Gastrocnemius medialis (tissue), 4 donors: ENCODE measurements around the gene CUX1. TPM values are rescaled to one million over a fixed set of nuclear protein-coding genes. Genes with fewer than 3 reads are reported as not detected.

Experiments used
- ATAC-seq, 2 donors: fragments of 150-250 bp; one replicate each; pipeline ENCODE4 v1.9.1; 2016
- DNase-seq, 2 donors: peaks; one replicate each; pipeline ENCODE4 v3.0.0-alpha.2; 2019
- H3K27ac ChIP-seq, 4 donors: fragments of 200-600 bp; sonication (generic); 1 replicate in 1 of 4; 2 replicates in 3 of 4; pipeline ENCODE4 v1.5.1; 2016 to 2018; ENCODE audit warnings: mild to moderate bottlenecking in 2 of 4, moderate library complexity in 1 of 4
- H3K27me3 ChIP-seq, 3 donors: fragments of 200-600 bp; sonication (generic) in 2 of 3; 1 replicate in 1 of 3; 2 replicates in 2 of 3; pipeline versions ENCODE4 v1.5.1 to v1.6.0; 2016 to 2019; ENCODE audit warnings: mild to moderate bottlenecking in 1 of 3, moderate library complexity in 1 of 3
- H3K36me3 ChIP-seq, 2 donors: fragments of 200-600 bp; sonication (generic) in 1 of 2; one replicate each; pipeline ENCODE4 v1.5.1; 2017 to 2018
- H3K4me1 ChIP-seq, 2 donors: fragments of 200-600 bp; sonication (generic) in 1 of 2; one replicate each; pipeline ENCODE4 v1.5.1; 2016 to 2017; ENCODE audit warnings: mild to moderate bottlenecking in 2 of 2
- H3K4me3 ChIP-seq, 4 donors: fragments of 200-600 bp; sonication (generic) in 3 of 4; 1 replicate in 1 of 4; 2 replicates in 3 of 4; pipeline ENCODE4 v1.5.1; 2016 to 2019; ENCODE audit warnings: mild to moderate bottlenecking in 2 of 4
- H3K9me3 ChIP-seq, 3 donors: fragments of 200-600 bp; sonication (generic) in 2 of 3; 1 replicate in 1 of 3; 2 replicates in 2 of 3; pipeline ENCODE4 v1.5.1; 2016 to 2019
- POLR2A ChIP-seq, 2 donors: fragments of 450-650 bp; IDR thresholded peaks; one replicate each; pipeline ENCODE4 v1.6.1; 2017; ENCODE audit warnings: antibody characterized with exemption in 2 of 2, mild to moderate bottlenecking in 2 of 2, moderate library complexity in 2 of 2
- in situ Hi-C, 4 donors: fragments of 200-750 bp; cut with MboI; loops; one replicate each; pipeline versions ENCODE4 v1.15.0 to v1.8.0; 2017; ENCODE audit warnings: low sequenced_read_pairs in 4 of 4
- intact Hi-C: fragments of 100-400 bp; cut with DNase I; formaldehyde crosslinking; loops from one replicate; pipeline ENCODE4 v1.15.1; 2023; ENCODE audit warnings: low total_unique reads
- total RNA-seq, 4 donors: library from RNA; depleted of rRNA; stranded (reverse); fragments of >200 nt; gene quantifications; one replicate each; pipeline versions ENCODE4 v1.1.0 to v1.2.3, GENCODE V29; 2016
- TF ChIP-seq, protein P1 (sequence below), 5 experiments: fragments of 450-650 bp in 3 of 5; fragments of 200-600 bp in 2 of 5; sonication (generic) in 2 of 5; IDR thresholded peaks in 4 of 5; conservative IDR thresholded peaks in 1 of 5; 1 replicate in 4 of 5; 2 replicates in 1 of 5; pipeline ENCODE4 v1.5.1; 2016 to 2019; ENCODE audit warnings: antibody characterized with exemption in 5 of 5, mild to moderate bottlenecking in 3 of 5, moderate library complexity in 3 of 5

CUX1 gene
- total RNA-seq, 4 donors from 2014 or later = 44.1 to 57.9 (median 54.9) TPM

DNA sequence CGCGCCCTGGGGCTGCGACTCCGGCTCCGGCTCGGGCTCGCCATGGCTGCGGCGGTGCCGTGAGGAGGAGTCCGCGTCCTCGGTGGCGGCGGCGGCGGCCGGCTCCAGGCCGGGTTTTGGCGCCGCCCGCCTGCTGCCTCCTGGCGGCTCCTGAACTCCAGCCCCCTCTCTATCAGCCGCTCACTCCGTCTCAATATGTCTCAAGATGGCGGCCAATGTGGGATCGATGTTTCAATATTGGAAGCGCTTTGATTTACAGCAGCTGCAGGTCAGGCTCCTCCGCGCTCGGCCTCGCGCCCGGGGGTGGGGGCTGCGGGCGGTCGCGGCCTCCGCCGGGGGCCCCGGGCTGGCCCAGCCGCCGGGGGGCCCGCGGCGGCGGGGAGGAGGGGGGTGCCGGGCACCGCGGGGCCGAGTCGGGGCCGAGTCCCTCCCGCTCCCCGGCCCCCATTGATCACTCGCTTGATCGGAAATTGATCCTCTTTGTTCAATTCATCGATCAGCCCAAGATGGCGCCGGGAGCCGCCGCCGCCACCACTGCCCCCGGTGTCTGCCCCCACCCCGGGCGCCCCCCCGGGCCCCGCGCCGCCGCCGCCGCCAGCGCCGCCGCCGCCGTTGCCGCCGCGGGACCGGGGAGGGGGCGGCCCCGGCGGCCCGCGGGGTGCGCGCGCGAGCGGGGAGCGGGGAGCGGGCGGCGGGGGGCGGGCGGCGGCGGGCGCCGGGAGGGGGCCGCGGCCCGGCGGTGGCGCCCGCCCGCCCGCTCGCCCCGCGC lies 1.4 kb upstream of the CUX1 start:
- Histone ChIP-seq H3K4me1 (peaks cover 23 to 28% of the 10 kb centered on the region in 2 donors), H3K36me3 (no peaks in the 10 kb centered on the region), H3K27me3 (no peaks in the 10 kb centered on the region), H3K27ac (peak overlapping the region; percentile 74 to 86 (median 86)), H3K4me3 (peak overlapping the region; percentile 50 to 81 (median 74)), H3K9me3 (no peaks in the 10 kb centered on the region)
- DNase-seq (peak; percentile 59 to 71), ATAC-seq (peak; percentile 73 to 75)
- intact Hi-C loops (loop anchor here (1.0 to 5.0 kb wide), 5 partner anchors 73 to 420 kb away; no protein-coding TSS in a partner anchor), in situ Hi-C loops (loop anchor here in 2 of 4 donors (25.0 kb wide), 2 partner anchors 129 to 421 kb away; no protein-coding TSS in a partner anchor)
- TF ChIP-seq POLR2A (IDR thresholded peaks at IDR 0.05) = no peak
- TF ChIP-seq, protein P1, sequence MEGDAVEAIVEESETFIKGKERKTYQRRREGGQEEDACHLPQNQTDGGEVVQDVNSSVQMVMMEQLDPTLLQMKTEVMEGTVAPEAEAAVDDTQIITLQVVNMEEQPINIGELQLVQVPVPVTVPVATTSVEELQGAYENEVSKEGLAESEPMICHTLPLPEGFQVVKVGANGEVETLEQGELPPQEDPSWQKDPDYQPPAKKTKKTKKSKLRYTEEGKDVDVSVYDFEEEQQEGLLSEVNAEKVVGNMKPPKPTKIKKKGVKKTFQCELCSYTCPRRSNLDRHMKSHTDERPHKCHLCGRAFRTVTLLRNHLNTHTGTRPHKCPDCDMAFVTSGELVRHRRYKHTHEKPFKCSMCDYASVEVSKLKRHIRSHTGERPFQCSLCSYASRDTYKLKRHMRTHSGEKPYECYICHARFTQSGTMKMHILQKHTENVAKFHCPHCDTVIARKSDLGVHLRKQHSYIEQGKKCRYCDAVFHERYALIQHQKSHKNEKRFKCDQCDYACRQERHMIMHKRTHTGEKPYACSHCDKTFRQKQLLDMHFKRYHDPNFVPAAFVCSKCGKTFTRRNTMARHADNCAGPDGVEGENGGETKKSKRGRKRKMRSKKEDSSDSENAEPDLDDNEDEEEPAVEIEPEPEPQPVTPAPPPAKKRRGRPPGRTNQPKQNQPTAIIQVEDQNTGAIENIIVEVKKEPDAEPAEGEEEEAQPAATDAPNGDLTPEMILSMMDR (IDR thresholded peaks at IDR 0.05 in 4 of 5, conservative IDR thresholded peaks at IDR 0.05 in 1 of 5) = peak in 2 of 5 experiments; percentile 5 to 16

DNA sequence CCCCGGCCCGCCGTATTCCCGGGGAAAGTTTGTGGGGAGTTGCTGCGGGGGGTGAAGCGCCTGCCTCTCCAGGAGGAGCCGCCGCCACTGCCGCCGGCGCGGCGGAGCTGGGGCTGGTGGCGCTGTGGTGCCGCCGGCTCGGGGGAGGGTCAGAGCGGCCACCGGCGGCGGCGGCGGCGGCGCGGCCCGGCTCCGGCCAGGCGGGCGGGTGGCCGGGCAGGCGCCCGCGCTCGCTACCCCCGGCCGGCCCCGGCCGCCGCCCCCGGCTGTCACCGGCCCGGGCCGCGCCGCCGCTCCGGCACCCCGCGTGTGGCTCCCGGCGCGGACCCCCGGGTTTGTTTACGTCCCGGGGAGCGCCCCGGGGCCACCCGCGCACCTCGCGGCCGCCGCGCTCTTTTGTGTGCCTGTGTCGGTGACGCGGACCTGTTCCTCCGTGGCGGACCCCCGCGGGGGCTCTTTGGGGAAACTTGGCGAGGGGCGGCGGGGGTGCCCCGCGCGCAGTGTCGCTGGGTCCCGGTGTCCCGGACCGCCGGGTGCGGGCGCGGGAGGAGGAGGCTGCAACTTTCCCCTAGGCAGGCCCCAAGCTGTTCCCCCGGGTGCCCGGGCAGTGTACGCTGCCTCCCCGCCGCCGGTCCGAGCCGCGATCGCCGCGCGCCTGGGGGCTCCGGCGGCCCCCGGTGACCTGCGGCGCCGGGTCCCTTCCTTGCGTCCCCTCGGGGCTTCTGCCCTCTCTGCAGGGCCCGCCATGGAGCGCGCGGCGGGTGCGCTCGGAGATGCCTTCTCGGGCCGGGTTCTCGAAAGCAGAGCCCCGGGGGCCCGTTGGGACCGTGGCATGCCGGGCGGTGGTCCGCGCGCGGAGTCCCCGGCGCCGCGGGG lies 593 bp upstream of the CUX1 start:
- Histone ChIP-seq H3K27me3 (no peaks in the 10 kb centered on the region), H3K9me3 (no peaks in the 10 kb centered on the region), H3K27ac (peak overlapping the region; percentile 74 to 84 (median 80)), H3K36me3 (no peaks in the 10 kb centered on the region), H3K4me3 (peak overlapping the region; percentile 62 to 86 (median 74)), H3K4me1 (peaks cover 23 to 28% of the 10 kb centered on the region in 2 donors)
- in situ Hi-C loops (loop anchor here in 2 of 4 donors (25.0 kb wide), 2 partner anchors 130 to 420 kb away; no protein-coding TSS in a partner anchor), intact Hi-C loops (loop anchor here (5.0 kb wide), 2 partner anchors 80 to 170 kb away; no protein-coding TSS in a partner anchor)
- peak; percentile 48 to 51 for ATAC-seq
- peak; percentile 14 to 46 for DNase-seq
- TF ChIP-seq, protein P1 (IDR thresholded peaks at IDR 0.05 in 4 of 5, conservative IDR thresholded peaks at IDR 0.05 in 1 of 5) = no peak
- no peak for TF ChIP-seq POLR2A (IDR thresholded peaks at IDR 0.05)

DNA sequence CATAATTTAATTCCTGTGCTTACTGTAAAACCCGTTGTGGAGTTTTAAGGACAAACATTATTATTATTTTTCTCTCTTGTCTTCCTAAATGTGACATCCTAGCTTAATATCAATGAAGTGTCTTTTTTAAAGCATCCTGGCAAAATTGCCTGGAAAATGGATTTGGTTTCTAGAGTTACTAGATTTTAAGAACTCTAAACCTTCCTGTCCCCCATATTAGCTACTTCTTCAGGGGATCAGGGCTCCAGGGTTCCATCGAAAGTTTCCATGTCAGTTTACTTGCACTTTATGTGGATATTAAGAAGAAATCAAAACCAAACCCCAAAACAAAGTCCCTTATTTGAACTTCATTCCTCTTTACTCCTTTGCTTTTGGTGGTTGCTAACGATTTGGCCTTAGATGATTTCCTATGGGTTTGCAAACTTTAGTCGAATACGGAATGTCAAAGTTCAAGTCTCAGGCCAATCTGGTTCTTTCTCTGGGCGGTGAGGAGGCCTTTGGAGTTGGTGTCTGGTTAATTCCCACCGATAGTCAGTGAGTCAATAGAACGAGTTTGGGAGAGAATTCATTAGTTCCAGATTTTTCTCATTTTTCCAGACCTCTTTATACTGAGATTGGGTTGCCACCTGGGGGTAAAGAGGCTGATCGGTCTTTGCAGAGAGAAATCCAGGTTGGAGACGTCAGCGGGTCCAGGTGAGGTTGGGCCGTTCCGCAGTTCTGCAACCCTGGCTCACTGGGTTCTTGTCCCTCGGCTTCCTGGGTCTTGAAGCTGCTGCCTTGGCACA lies 1.1 kb downstream of the CUX1 start:
- no peak for DNase-seq
- no peaks in the 10 kb centered on the region for H3K27me3 ChIP-seq
- TF ChIP-seq, protein P1 (IDR thresholded peaks at IDR 0.05 in 4 of 5, conservative IDR thresholded peaks at IDR 0.05 in 1 of 5) = no peak
- no peak for TF ChIP-seq POLR2A (IDR thresholded peaks at IDR 0.05)
- intact Hi-C loops = loop anchor here (1.0 to 5.0 kb wide), 3 partner anchors 38 to 169 kb away; no protein-coding TSS in a partner anchor
- H3K36me3 ChIP-seq = no peaks in the 10 kb centered on the region
- H3K9me3 ChIP-seq = no peaks in the 10 kb centered on the region
- in situ Hi-C loops = loop anchor here in 2 of 4 donors (25.0 kb wide), 2 partner anchors 131 to 419 kb away; no protein-coding TSS in a partner anchor
- ATAC-seq = no peak
- H3K4me1 ChIP-seq = peaks cover 34 to 38% of the 10 kb centered on the region in 2 donors
- peak overlapping the region; percentile 38 to 83 (median 76) for H3K27ac ChIP-seq
- peak overlapping the region in 3 of 4 donors; percentile 62 to 86 (median 68) for H3K4me3 ChIP-seq

DNA sequence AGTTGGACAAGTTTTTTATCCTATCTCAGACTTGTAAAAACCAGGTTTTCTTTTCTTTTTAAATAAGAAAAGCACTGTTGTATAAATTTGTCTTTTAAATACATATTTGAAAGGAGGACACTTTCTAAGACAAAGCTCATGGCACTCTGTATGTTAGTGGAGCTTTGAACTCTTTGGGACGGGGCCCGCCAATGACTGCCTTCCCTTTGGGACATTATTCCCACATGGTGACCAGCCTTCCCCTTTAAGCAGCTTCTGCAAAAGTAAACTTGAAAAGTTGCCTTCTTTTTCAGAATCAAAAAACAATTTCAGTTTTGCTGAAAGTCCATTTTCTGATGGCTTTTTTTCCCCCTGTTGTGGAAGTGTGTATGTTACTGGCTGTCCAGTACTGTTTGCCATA lies 1.8 kb downstream of the CUX1 start:
- TF ChIP-seq POLR2A (IDR thresholded peaks at IDR 0.05) = no peak
- TF ChIP-seq, protein P1 (IDR thresholded peaks at IDR 0.05 in 4 of 5, conservative IDR thresholded peaks at IDR 0.05 in 1 of 5) = no peak
- DNase-seq (no peak), ATAC-seq (no peak)
- intact Hi-C loops (loop anchor here (5.0 kb wide), 2 partner anchors 78 to 168 kb away; no protein-coding TSS in a partner anchor), in situ Hi-C loops (loop anchor here in 2 of 4 donors (25.0 kb wide), 2 partner anchors 132 to 418 kb away; no protein-coding TSS in a partner anchor)
- Histone ChIP-seq H3K4me1 (peaks cover 41 to 44% of the 10 kb centered on the region in 2 donors), H3K27me3 (no peaks in the 10 kb centered on the region), H3K36me3 (no peaks in the 10 kb centered on the region), H3K4me3 (no peak overlapping the region), H3K9me3 (no peaks in the 10 kb centered on the region), H3K27ac (peak overlapping the region in 3 of 4 donors; percentile 38 to 83 (median 78))
